ENCODE data around the gene GPRIN3.

DNA sequence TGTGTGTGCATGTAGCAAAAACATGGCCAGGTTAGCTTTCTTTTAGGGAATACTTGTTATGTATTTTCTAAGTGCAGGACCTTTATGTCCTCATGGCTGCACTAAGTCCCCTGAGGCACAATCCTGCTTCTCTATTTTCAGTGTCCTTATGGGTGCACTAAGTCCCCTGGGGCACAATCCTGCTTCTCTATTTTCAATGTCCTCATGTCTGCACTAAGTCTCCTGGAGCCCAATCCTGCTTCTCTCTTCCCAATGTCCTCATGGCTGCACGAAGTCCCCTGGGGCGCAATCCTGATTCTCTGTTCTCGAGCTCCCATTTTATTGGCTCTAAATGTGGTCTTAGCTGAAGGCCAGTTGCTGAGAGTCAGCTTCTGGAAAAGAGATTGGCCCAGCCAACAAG, 49.7 kb upstream of the GPRIN3 start:
- TF ChIP-seq, protein P1, sequence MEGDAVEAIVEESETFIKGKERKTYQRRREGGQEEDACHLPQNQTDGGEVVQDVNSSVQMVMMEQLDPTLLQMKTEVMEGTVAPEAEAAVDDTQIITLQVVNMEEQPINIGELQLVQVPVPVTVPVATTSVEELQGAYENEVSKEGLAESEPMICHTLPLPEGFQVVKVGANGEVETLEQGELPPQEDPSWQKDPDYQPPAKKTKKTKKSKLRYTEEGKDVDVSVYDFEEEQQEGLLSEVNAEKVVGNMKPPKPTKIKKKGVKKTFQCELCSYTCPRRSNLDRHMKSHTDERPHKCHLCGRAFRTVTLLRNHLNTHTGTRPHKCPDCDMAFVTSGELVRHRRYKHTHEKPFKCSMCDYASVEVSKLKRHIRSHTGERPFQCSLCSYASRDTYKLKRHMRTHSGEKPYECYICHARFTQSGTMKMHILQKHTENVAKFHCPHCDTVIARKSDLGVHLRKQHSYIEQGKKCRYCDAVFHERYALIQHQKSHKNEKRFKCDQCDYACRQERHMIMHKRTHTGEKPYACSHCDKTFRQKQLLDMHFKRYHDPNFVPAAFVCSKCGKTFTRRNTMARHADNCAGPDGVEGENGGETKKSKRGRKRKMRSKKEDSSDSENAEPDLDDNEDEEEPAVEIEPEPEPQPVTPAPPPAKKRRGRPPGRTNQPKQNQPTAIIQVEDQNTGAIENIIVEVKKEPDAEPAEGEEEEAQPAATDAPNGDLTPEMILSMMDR (IDR thresholded peaks at IDR 0.05), result no peak
- no peak for TF ChIP-seq EZH2 (IDR thresholded peaks at IDR 0.05; ENCODE audit: borderline replicate concordance, insufficient read depth, low read depth, low read length, poor library complexity, severe bottlenecking)
